Measurements from ENCODE around the gene HRAS. TPM values are rescaled to one million over a fixed set of nuclear protein-coding genes. Genes with fewer than 3 reads are reported as not detected.
"Not testable (repeated sequence)": the region's sequence is repeated elsewhere in the genome, so short reads cannot be mapped to it uniquely, and the experiment has no call there.

The HRAS gene
- total RNA-seq, 2 experiments from 2014 or later: 23.7 to 23.9 TPM

DNA sequence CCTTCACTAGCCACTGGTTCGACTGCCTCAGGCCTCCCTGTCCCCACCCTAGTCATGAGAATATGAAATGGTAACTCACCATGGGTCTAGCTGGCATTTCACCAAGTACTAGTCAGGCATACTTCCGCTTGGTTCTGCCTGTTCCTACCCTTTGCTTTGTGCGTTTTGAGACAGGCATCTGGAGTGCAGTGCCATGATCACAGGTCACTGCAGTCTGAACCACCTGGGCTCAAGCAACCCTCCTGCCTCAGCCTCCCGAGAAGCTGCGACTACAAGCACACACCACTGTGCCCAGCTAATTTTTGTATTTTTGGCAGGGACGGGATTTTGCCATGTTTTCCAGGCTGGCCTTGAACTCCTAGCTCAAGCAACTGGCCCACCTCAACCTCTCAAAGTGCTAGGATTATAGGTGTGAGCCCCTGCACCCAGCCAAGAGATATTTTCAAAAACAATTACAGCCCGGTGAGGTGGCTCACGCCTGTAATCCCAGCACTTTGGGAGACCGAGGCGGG is 14.1 kb downstream of the HRAS start:
- no peaks in the 10 kb centered on the region for H3K36me3 Mint-ChIP-seq (ENCODE audit: low read depth)
- TF ChIP-seq, protein P1, sequence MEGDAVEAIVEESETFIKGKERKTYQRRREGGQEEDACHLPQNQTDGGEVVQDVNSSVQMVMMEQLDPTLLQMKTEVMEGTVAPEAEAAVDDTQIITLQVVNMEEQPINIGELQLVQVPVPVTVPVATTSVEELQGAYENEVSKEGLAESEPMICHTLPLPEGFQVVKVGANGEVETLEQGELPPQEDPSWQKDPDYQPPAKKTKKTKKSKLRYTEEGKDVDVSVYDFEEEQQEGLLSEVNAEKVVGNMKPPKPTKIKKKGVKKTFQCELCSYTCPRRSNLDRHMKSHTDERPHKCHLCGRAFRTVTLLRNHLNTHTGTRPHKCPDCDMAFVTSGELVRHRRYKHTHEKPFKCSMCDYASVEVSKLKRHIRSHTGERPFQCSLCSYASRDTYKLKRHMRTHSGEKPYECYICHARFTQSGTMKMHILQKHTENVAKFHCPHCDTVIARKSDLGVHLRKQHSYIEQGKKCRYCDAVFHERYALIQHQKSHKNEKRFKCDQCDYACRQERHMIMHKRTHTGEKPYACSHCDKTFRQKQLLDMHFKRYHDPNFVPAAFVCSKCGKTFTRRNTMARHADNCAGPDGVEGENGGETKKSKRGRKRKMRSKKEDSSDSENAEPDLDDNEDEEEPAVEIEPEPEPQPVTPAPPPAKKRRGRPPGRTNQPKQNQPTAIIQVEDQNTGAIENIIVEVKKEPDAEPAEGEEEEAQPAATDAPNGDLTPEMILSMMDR (IDR thresholded peaks at IDR 0.05): no peak
- Histone ChIP-seq H3K9me3 (ENCODE audit: control insufficient read depth in 1 of 2, insufficient read depth in 1 of 2, low read length in 2 of 2) (peaks cover 6 to 14% of the 10 kb centered on the region in 2 experiments), H3K27me3 (ENCODE audit: control insufficient read depth in 1 of 2, insufficient read depth in 2 of 2, low read length in 2 of 2) (no peaks in the 10 kb centered on the region), H3K4me1 (ENCODE audit: insufficient read depth, low read length) (peaks cover 8% of the 10 kb centered on the region), H3K36me3 (ENCODE audit: insufficient read depth, low read length) (no peaks in the 10 kb centered on the region), H3K27ac (ENCODE audit: low read depth in 1 of 2, low read length in 2 of 2) (no peak overlapping the region), H3K4me3 (ENCODE audit: low read length) (no peak overlapping the region)
- no peak for ATAC-seq (ENCODE audit: poor library complexity)
- peaks cover 2% of the 10 kb centered on the region for H3K9me3 Mint-ChIP-seq
- intact Hi-C loops (cut with DNase I, micrococcal nuclease): no loop called here
- H3K4me3 Mint-ChIP-seq: no peak overlapping the region
- H3K27me3 Mint-ChIP-seq: no peaks in the 10 kb centered on the region
- no peak overlapping the region for H3K27ac Mint-ChIP-seq
- DNase-seq: no peak
- ChIA-PET POLR2A (interaction anchor here (0.9 kb wide), 1 partner anchor 15 kb away, joined by 4 read pairs; no protein-coding TSS in a partner anchor), CTCF (no interaction called here)
- peaks cover 4% of the 10 kb centered on the region for H3K4me1 Mint-ChIP-seq (ENCODE audit: low read depth)

DNA sequence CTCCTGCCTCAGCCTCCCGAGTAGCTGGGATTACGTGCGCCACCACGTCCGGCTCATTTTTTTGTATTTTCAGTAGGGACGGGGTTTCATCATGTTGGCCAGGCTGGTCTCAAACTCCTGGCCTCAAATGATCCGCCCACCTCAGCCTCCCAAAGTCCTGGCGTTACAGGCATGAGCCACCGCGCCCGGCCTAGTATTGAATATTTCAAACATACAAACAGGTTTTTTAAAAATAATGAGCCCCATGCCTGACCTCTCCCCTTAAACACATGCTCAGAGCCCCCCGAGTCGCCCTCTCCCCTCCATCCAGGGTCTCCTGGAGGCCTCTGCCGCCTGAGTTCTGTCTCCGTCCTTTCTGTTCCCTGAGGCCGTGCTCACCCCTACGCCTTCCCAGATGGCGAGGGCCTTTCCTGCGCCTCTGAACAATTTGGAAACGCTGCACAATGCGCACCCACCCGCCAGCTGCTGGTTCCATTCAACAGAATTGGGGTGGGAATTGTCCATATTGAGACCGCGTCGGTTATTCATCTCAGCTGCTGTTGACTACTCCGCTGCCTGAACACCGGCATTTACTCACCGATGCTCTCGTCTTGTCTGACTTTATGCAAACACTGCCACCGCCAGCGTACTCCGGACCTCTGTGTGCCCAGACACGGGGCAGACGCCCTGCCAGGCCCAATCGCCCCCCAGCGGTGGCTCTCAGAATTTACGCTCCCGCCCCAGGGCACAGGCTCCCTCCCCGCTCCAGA is 14.8 kb downstream of the HRAS start:
- ATAC-seq (ENCODE audit: poor library complexity): no peak
- Mint-ChIP-seq H3K36me3 (ENCODE audit: low read depth) (no peaks in the 10 kb centered on the region), H3K4me3 (peak overlapping the region; percentile 20), H3K9me3 (peaks cover 2% of the 10 kb centered on the region), H3K4me1 (ENCODE audit: low read depth) (peaks cover 4% of the 10 kb centered on the region), H3K27me3 (no peaks in the 10 kb centered on the region), H3K27ac (no peak overlapping the region)
- TF ChIP-seq, protein P1 (IDR thresholded peaks at IDR 0.05): no peak
- ChIA-PET CTCF (interaction anchor here (0.6 kb wide), 1 partner anchor 254 kb away, joined by 3 read pairs; no protein-coding TSS in a partner anchor), POLR2A (interaction anchor here (0.9 kb wide), 1 partner anchor 14 kb away, joined by 4 read pairs; no protein-coding TSS in a partner anchor)
- H3K4me3 ChIP-seq (ENCODE audit: low read length): no peak overlapping the region
- H3K27me3 ChIP-seq (ENCODE audit: control insufficient read depth in 1 of 2, insufficient read depth in 2 of 2, low read length in 2 of 2): no peaks in the 10 kb centered on the region
- no peak for DNase-seq
- H3K4me1 ChIP-seq (ENCODE audit: insufficient read depth, low read length): peaks cover 8% of the 10 kb centered on the region
- peaks cover 6 to 16% of the 10 kb centered on the region in 2 experiments for H3K9me3 ChIP-seq (ENCODE audit: control insufficient read depth in 1 of 2, insufficient read depth in 1 of 2, low read length in 2 of 2)
- intact Hi-C loops (cut with DNase I, micrococcal nuclease): no loop called here
- no peaks in the 10 kb centered on the region for H3K36me3 ChIP-seq (ENCODE audit: insufficient read depth, low read length)
- H3K27ac ChIP-seq (ENCODE audit: low read depth in 1 of 2, low read length in 2 of 2): no peak overlapping the region

DNA sequence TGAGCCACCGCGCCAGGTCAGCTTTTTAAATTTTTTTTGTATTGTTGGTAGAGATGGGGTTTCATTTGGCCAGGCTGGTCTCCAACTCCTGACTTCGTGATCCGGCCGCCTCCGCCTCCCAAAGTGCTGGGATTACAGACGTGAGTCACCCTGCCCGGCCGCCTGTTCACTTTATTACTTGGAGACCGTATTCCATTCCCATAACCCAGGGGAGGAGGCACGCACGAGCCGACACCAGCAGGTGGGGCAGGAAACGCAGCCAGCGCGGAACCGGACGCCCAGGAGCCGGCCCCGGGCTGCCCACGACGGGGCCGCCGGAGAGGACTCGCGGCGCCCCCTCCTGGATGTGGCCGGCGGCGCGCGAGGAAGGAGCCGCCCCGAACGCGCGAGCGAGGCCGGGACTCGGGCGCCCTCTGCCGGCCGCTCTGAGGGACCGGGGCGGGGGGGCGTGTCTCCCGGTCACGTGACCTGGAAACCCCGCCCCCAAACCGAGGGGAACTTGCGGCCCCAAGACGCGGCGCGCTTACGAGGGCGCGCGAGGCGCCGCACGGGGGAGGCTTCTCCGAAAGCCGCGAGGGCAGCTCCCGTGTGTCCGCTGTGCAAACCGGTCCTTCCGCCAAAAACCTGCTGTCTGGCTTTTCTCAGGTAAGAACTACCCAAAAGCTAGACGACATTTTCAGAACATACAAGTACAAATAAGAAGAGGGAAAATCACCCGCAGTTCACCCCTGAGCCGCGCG is 16.7 kb downstream of the HRAS start:
- Histone ChIP-seq H3K9me3 (ENCODE audit: control insufficient read depth in 1 of 2, insufficient read depth in 1 of 2, low read length in 2 of 2) (peaks cover 6 to 16% of the 10 kb centered on the region in 2 experiments), H3K27ac (ENCODE audit: low read depth in 1 of 2, low read length in 2 of 2) (peak overlapping the region in 1 of 2 donors; percentile 41), H3K4me1 (ENCODE audit: insufficient read depth, low read length) (peaks cover 8% of the 10 kb centered on the region), H3K4me3 (ENCODE audit: low read length) (peak overlapping the region; percentile 43), H3K27me3 (ENCODE audit: control insufficient read depth in 1 of 2, insufficient read depth in 2 of 2, low read length in 2 of 2) (no peaks in the 10 kb centered on the region), H3K36me3 (ENCODE audit: insufficient read depth, low read length) (no peaks in the 10 kb centered on the region)
- Mint-ChIP-seq H3K4me3 (peak overlapping the region; percentile 85), H3K4me1 (ENCODE audit: low read depth) (peaks cover 4% of the 10 kb centered on the region), H3K27ac (no peak overlapping the region), H3K27me3 (no peaks in the 10 kb centered on the region), H3K36me3 (ENCODE audit: low read depth) (peaks cover 8% of the 10 kb centered on the region), H3K9me3 (peaks cover 2% of the 10 kb centered on the region)
- intact Hi-C loops (cut with DNase I, micrococcal nuclease): loop anchor here (1.0 to 10.0 kb wide), 3 partner anchors 11 to 214 kb away; partner anchors contain the start of genes IFITM2 (in 1 of the 2), LRRC56 (in 1 of the 2) and RNH1 (in 1 of the 2)
- DNase-seq: peak; percentile 79 to 95 (median 86)
- ChIA-PET CTCF (interaction anchor here (0.6 to 1.7 kb wide), 10 partner anchors 9 to 268 kb away, joined by 3 to 10 read pairs (median 3); partner anchors contain the start of genes LRRC56, PTDSS2, RNH1 and TMEM80), POLR2A (interaction anchor here (0.6 to 3.4 kb wide), 6 partner anchors 12 to 104 kb away, joined by 3 to 23 read pairs (median 3); partner anchors contain the start of genes RNH1 and SIGIRR)
- ATAC-seq (ENCODE audit: poor library complexity): peak; percentile 94
- TF ChIP-seq, protein P1 (IDR thresholded peaks at IDR 0.05): peak; percentile 96

DNA sequence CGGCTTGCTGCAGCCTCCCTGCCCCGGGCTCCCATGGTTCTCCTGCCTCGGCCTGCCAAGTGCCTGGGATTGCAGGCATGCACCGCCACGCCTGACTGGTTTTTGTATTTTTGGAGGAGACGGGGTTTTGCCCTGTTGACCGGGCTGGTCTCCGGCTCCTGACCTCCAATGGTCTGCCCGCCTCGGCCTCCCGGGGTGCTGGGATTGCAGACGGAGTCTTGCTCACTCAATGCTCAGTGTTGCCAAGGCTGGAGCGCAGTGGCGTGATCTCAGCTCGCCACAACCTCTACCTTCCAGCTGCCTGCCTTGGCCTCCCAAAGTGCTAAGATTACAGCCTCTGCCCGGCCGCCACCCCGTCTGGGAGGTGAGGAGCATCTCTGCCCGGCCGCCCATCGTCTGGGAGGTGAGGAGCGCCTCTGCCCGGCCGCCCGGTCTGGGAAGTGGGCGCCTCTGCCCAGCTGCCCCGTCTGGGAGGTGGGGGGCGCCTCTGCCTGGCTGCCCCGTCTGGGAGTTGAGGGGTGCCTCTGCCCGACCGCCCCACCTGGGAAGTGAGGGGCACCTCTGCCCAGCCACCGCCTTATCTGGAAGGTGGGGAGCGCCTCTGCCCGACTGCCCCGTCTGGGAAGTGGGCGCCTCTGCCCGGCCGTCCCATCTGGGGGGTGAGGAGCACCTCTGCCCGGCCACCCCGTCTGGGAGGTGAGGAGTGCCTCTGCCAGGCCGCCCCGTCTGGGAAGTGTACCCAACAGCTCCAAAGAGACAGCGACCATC is 18.3 kb downstream of the HRAS start:
- H3K4me1 ChIP-seq (ENCODE audit: insufficient read depth, low read length); H3K27me3 Mint-ChIP-seq; H3K4me1 Mint-ChIP-seq (ENCODE audit: low read depth); H3K4me3 Mint-ChIP-seq; ATAC-seq (ENCODE audit: poor library complexity); H3K27ac Mint-ChIP-seq; H3K27me3 ChIP-seq (ENCODE audit: control insufficient read depth in 1 of 2, insufficient read depth in 2 of 2, low read length in 2 of 2); H3K27ac ChIP-seq (ENCODE audit: low read depth in 1 of 2, low read length in 2 of 2); H3K9me3 Mint-ChIP-seq; CTCF ChIA-PET; H3K4me3 ChIP-seq (ENCODE audit: low read length); DNase-seq; H3K36me3 ChIP-seq (ENCODE audit: insufficient read depth, low read length): not testable (repeated sequence)
- H3K9me3 ChIP-seq (ENCODE audit: control insufficient read depth in 1 of 2, insufficient read depth in 1 of 2, low read length in 2 of 2): peaks cover 6 to 16% of the 10 kb centered on the region in 2 experiments
- peaks cover 20% of the 10 kb centered on the region for H3K36me3 Mint-ChIP-seq (ENCODE audit: low read depth)
- intact Hi-C loops (cut with DNase I, micrococcal nuclease): loop anchor here in 1 of 2 experiments (10.0 kb wide), 1 partner anchor 212 kb away; the partner anchor contains the start of gene IFITM2
- POLR2A ChIA-PET: interaction anchor here (3.4 kb wide), 1 partner anchor 10 kb away, joined by 23 read pairs; the partner anchor contains the start of gene RNH1

Data from CD4-positive, alpha-beta T cell (primary cell).